Measurements from ENCODE around the gene NPY5R.
A peak's percentile ranks its signal among the peaks of the same experiment; 100 is the strongest.

NPY5R gene

DNA sequence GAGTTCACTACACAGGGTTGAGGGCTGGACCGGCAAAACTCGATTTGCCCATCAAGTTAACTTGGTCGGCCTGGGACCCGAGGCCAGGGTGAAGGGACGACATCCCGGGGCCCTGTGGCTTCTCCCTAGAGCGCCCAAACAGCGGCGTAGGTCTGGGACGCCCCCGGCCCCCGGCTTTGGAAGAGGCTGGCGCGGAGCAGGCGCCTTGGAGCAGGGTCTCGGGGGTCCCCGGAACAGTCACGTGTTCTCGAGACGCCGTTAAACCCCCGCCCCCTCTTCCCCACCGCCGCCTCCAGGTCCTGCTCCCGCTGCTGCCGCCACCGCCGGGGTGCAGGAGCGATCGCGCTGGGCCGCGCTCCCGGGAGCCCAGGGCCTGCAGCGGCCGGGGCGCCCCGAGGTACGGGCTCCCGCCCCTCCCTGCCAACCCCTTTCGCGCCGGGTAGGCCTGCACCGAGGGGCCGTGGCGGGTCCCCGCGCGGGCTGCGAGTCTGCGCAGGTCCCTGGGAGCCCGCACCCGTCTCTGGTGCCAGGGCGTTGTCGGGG lies at the start of gene NPY5R:
Gene NPY5R (plus strand): TSS at position 289 of the 543 bp plus-strand sequence. CDS start 6,382 bp downstream, outside the sequence.
- no peak for DNase-seq (ENCODE audit: low spot score)

DNA sequence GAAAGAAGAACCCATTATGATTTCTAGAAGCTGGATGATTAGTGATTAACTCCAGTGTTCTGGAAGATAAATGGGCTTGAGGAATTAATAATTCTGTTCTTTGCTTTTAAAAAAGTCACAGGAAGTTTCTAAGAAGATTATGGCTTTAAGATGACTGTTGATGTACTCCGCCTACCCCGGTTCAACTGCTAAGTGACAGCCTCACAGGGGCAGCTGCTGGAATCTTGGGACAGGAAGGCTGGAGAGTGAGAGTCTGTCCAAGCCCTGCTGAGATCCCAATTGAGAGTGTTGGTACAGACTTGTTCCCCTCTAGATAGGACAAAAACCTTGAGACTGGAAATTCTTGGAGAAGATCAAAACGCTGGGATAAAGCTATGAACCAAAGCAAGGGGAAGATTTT lies 48.6 kb upstream of the NPY5R start:
- DNase-seq (ENCODE audit: low spot score), result no peak

DNA sequence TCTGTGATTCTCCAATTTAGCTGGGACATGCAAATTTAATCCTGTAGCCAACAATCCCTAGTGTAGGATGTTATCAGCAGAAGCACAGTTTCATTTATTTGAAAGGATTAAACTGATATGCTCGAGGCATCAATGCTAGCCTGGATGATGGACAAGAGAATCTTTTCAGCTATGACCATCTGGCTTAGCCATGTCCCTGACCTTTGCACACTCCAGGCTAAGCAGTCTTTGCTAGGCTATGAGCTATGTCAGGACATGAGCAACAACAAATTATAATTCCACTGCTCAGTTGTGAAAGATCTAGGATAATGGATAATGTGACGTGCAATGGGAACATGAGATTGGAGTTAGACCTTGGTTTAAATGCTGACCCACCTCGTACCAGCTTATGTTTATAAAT lies 43.2 kb upstream of the NPY5R start:
- DNase-seq (ENCODE audit: low spot score), result no peak

DNA sequence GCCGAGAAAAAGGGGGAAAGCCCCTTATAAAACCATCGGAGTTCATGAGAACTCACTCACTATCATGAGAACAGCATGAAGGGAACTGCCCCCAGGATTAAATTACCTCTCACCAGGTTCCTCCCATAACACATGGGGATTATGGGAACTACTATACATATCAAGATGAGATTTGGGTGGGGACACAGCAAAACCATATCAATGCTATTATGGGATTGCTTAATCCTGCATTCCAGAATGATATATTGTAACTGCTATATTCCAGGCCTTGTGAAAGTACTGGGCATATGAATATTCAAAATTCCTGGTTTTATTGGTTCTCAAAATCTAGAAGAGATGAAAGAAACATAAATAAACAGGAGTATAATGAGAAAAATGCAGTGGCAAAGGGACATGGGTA lies 40.6 kb upstream of the NPY5R start:
- DNase-seq (ENCODE audit: low spot score), result no peak

DNA sequence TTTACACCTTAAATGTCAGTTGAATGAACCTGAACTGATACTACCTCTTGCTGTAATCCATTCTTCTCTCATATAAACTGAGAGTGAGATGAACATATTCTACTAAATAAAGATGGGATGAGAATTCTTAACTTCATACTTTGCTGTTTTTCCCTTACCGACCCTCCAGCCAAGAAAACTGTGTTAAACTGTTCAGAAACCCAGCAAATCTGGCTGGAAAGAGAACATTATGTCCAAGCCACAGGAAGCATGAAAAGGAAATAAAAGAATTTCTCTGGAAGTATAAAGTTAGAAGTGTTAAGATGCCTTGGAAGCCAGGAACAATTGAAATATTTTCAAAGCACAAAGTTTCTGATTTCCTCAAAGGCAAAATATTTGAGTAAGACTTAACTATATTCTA lies 34.2 kb upstream of the NPY5R start:
- no peak for DNase-seq (ENCODE audit: low spot score)

DNA sequence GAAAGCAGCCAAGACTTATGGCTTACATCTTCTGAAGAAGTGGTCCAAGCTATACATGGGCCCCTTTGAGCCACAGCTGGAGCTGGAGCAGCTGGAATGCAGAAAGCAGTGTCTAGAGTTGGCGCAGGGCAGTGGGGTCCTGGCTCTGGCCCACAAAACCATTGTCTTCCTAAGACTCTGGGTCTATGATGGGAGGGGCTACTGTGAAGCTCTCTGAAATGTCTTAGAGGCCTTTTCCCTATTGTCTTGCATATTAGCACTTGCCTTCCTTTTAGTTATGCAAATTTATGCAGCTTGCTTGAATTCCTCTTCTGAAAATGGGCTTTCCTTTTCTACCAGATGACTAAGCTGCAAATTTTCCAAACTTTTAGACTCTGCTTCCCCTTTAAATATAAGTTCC lies 26.6 kb upstream of the NPY5R start:
- DNase-seq (ENCODE audit: low spot score), result no peak

DNA sequence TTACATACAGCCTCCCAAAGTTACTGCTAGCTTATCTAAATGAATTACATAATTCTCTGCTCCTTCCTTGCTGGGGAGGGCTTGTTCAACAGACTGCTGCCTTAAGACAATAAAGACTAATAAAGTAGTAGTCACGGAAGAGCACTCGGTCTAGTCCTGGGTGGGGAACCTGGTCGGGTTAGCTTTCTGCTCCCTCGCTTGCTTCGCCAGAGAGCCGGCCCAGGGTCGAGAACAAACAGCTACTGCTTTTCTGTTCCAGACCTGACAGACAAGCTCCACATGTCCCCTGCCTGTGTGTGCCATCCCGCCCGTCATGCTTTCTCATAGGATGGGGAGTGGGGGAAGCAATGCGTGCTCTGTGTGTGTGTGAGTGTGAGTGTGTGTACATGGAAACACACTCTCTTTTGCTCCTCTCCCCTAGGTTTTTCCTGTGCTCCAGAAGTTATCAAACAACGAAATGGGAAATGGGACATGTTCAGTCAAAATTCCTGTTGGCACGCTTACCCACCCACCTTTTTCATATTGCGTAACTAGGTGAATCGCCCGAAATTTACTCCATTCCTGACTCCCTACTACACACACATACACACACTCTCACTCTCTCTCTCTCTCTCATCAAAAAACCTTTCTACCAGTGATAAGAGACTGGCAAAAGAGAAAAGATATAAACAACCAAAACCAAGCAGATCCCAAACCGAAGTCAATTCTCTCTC lies 12.6 kb upstream of the NPY5R start:
- DNase-seq (ENCODE audit: low spot score), result no peak

DNA sequence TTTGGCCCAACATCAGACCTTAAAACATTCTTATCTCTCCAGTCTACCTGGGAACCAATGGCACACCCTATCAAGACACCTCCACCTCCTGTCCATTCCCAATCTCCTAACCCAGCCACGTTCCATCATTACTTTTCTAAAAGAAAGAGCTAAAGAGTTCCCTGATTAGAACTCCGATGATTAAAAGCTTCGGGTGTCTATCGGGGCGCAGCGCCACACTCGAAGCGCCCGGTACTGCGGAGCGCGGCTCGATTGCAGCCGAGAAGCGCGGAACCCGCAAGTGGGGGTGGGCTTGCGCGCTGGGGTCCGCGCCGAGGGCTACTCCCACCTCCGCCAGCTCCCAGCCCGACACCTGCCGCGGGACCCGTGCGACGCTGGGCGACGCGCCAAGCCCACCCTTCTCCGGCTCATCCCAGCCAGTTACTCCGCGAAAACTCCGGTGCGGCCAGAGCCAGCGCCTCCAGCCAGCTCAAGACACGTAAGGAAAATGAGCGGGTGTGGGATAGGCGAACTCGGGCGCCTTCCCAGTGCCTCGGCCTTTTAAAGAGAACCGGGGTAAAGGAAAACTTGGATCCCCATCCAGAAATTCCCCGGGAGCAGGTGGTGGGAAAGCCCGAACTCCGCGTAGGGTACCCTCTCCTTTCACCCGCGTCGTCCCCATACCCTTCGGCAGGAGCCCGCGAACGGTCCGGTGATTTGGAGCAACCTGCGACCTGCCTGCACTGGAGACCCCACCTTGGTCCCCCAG lies 11.9 kb upstream of the NPY5R start:
- no peak for DNase-seq (ENCODE audit: low spot score)

DNA sequence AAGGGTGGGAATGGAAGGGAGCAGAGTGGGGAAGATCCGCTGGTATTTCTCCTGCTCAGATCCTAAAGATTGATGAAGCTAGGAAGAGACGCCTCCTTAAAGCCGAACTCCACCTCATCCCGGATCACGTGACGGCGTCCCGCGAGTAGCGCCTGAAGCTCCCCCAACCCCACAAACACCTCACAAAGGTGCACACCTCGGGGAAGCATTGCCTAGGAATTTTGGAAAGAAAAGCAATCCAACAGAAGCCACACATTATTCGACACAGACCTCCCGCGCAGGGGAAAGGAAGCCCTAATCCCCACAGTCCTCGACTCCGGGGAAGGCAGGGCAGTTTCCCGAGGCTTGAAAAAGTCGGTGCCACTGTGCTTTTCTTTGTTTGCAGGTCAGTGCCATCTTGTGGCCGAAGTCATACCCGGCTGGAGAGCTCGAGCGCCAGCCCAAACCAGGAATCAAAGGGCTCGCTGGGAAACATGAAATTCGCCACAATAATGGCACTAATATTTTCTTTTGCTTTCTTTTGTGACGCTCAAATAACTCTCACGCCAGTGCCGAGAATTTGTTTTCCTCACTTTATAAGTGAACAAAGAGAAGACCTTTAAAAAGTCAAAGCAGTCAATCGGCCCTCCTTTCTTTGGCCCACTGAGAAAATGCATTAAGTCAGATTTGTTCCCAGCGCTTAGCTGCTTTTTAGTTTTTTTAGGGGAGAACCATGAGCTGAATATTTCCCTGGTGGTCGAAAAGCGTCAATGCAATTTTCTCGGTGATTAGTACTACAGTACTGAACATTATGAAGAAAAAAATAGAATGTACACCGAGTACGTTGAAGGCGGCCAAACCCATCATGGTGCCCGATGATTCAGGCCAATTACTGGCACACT lies 10.9 kb upstream of the NPY5R start, which contains the start of gene NPY1R:
Gene NPY1R (minus strand): TSS at position 71 of the 881 bp plus-strand sequence. CDS start 6,042 bp downstream, outside the sequence.
- peak; percentile 30 for DNase-seq (ENCODE audit: low spot score)

DNA sequence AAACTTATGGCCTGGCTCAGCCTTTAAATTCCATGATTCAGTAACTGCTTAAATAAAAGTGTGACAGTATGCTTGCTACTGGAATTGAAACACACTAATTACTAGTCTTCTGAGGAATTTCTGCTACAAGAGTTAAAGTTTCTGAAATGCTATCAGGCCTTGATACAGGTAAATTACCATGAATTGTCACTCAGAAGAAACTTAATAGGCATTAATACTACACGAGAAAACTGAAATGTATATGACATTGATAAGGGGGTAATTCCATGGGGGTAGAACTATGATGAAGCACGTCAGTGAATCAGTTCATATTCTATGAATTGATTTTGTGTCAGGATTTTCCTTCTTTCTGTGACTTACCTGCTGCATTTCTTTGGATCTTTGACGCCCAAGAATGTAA lies 8.3 kb upstream of the NPY5R start:
- DNase-seq (ENCODE audit: low spot score), result no peak

DNA sequence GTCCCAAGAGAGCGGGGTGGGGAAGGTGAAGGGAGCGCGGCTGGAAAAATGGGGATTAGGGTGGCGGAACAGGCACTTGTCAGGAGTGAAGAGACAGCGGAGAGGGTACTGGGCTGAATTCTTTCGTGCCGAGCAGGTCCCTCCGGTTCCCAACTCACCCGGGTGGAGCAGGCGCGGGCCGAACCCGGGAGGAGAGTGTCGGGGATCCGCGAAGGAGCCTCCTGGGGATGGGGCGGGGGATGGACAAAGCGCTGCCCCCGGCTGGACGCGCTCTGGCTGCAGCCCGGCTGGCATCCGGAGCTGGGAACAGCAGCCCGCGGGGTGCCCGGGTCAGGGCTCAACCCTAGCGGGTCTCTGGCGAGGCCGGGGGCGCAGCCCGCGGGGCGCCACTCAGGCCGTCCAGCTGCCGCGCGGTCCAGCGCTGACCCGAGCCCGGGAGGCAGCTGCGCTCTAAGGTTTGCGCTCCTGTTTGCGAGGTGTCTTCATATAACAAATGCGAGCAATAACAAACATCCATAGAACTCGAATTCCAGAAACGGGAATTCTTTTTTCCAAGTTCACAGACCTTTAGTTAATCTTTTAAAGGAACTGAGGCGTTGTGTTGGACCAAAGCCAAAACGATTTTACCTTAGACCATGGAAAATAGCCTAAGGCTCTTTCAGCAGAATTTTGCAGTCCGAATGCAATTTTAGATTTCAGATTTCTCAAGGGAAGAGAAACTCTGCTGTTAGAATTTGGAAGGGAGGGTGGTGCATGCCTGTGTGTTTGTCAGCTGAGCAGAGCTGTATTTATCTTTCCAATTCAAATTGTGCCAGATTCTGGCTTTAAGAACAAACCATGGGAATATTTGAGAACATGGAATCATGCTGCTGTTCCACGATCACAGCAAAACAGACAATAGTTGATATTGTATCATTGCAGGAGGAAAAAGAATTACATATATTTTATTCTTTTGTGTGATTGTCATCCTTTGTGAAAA lies 744 bp downstream of the NPY5R start:
- no peak for DNase-seq (ENCODE audit: low spot score)

DNA sequence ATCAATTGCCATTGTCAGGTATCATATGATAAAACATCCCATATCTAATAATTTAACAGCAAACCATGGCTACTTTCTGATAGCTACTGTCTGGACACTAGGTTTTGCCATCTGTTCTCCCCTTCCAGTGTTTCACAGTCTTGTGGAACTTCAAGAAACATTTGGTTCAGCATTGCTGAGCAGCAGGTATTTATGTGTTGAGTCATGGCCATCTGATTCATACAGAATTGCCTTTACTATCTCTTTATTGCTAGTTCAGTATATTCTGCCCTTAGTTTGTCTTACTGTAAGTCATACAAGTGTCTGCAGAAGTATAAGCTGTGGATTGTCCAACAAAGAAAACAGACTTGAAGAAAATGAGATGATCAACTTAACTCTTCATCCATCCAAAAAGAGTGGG lies 7.0 kb downstream of the NPY5R start:
- DNase-seq (ENCODE audit: low spot score), result no peak

DNA sequence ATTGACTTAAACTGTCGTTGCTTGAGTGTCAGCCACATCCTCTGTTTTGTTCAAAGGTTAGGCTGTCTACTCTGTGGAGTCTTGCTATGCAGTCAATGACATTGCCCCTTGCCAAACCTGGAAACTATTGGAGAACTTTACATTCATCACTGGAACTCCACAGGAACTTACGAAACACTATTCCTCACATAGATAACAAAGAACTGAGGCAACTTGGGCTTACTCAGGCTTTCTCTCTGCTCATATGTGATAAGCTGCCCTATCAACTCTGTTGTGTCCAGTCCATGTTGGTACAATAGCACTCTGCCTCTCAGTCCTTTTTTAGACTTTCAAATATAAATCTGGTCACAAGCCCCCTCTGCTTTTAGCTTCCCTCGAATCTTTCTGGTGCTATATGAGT lies 9.4 kb downstream of the NPY5R start:
- no peak for DNase-seq (ENCODE audit: low spot score)

DNA sequence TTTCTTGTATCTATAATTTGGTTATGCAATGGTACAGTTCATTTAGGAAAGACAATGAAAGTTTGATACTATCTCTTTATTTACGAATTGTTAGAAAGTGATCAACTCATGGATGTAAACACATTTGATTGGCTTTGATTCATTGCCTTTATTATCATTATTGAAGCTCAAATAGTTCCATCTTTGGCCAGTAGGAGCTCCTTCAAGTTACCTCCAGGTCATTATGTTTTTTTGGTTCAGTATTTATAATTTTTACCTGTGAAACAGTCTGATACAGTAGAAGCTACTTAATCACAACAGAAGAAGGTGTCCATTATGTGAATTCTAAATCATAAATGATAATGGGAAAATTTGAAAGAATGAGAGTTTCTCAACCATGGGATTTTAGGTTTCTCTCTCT lies 12.4 kb downstream of the NPY5R start:
- no peak for DNase-seq (ENCODE audit: low spot score)

DNA sequence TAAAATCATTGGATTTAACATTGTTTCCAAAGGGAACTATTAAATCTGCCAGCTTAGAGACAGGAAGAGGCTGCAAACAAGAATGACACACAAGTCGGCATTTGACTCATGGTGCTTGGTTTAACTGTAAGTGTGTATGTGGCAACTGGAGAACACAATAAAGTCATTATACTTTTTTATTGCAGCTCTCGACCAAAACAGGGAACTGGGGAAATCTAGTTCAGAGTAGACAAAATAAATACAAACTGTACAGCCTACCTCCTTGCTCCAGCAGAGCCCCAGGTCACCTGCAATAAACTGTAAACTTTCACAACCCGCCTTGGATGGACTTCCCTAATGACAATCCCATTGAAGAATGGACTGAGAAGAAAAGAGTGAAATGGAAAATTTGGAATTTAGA lies 24.0 kb downstream of the NPY5R start:
- DNase-seq (ENCODE audit: low spot score), result no peak

DNA sequence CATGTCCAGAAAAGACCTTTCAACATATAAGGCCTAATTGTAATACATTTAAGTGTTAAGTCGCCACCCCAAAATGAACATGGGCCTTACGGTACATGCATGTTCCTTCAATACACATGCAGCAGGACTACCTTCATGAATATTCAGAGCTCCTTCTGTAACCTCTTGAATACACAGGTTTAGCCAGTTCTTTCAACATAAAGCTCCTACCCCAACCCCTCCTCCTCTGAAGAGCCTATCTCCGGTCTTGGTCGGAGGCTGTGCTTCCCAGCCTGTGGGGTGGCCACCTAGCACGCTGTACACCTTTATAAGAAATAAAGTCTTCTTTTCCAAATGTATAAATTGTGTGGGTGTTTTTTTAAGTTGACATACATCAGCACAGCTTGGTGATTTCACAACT lies 28.3 kb downstream of the NPY5R start:
- no peak for DNase-seq (ENCODE audit: low spot score)

DNA sequence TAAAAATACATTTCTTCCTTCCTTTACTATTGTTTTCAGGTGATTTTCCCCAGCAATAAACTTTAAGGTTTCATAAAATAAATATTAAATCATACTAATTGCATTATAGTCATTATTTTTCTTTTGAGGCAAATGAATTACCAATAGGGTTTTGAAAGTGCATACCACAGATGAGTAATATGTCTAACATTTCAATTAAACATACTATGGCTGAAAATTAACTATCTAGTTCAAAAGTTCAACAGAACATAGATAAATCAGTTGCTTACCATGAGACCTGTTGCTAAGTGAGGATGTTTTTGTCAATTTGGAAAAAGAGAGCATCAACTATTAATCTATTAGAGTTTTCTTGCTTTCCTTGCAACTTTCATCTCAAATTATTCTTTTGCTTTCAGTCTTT lies 35.0 kb downstream of the NPY5R start:
- no peak for DNase-seq (ENCODE audit: low spot score)

DNA sequence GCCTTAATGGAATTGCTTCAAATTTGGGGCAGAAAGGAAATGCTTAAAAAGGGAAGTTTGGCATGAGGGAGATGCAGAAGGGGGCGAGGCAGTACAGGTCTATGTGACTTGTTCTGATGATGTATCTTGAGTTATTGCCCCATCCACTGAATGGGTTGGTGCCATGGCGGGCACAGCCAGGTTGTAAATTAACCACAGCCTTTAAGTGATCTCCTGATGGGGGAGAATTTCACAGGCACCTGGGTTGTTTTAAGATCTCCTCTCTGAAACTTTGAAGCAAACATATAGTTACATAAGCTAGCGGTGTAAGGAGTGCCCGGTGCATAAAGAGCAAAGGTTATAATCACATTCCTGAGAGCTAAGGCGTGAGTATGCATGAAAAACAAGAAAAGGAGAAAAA lies 37.0 kb downstream of the NPY5R start:
- DNase-seq (ENCODE audit: low spot score), result no peak

DNA sequence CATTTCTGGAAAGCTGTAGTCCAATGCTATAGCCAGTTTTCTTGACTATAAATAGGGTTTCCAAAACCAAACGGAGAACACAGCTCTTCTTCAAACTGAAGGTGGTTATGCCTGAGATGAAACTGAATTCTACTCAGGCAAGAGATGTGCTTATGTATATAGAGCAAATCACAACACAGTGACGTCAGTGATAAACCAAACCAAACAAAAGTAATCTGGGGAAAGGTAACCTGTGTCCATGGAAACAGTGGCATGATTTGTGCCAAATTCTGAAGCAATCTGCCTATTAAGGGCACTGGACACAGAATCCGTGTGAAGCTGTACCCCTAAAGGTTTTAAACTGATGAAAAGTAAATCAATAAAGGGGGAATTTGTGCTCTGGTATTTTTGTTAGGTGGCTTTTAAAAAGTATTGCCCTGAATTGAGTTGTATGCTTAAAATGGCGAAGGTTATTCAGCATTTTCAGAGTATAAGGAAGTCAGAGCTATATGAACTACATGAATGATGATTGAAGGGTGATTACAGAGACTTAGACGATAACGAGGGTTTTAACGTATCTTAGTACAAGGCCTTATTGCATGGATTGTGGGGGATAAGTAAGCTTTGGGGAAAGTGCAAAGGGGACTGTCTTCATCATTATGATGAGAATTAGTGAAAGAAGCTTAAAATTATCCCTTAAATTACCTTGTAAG lies 38.6 kb downstream of the NPY5R start:
- DNase-seq (ENCODE audit: low spot score), result no peak

DNA sequence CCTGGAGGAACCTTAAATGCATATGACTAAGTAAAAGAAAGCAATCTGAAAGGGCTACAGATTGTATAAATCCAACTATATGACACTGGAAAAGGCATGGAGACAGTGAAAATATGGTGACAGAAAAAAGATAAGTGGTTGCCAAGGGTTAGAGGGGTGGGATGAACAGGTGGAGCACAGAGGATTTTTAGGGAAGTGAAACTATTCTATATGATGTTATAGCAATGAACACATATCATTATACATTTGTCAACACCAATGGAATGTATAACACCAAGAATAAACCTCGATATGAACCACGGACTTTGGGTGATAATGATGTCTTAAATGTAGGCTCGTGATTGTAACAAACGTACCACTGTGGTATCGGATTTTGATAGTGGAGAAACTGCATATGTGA lies 40.7 kb downstream of the NPY5R start:
- no peak for DNase-seq (ENCODE audit: low spot score)

DNA sequence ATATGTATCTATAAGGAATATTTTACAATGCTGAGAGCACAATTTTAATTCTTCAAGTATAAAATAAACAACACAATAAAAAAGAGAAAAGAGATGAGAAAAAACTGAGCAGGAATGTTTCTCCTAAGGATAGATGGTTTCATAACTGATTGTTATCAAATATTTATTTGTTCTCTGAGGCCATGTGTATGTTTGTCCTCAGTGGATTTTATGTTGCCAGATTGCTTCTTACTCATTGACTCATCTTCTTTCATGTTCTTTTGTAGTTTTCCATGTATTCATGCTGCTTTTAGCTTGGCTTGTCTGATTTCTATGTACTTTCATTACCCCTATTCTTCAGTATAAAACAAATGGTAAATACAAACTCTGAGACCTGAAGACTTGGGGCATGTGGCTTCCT lies 41.2 kb downstream of the NPY5R start:
- no peak for DNase-seq (ENCODE audit: low spot score)

Data from activated CD4-positive, alpha-beta T cell treated with anti-CD3 and anti-CD28 coated beads, Interleukin-2, Interleukin-4, amounts not matched to agents 100 ng/mL and 50 ng/mL, durations not matched to agents 16 hours and 8 hours (primary cell).